A673 (cell line): ENCODE measurements around the gene GSG1L. TPM values are rescaled to one million over a fixed set of nuclear protein-coding genes. Genes with fewer than 3 reads are reported as not detected.

Source experiments
- BruUV-seq: library from RNA; stranded (reverse); fragments of 400-500 nt; replicated peaks from 2 replicates; lab custom pipeline; 2021; lab: Mats Ljungman, UMichigan
- CTCF ChIA-PET: fragments of 300-600 bp; sonication (Branson Sonifier 250); formaldehyde crosslinking; loops from one replicate; lab custom pipeline; 2022; ENCODE audit warnings: antibody characterized with exemption; lab: Charles Lee
- POLR2A ChIA-PET: fragments of 300-600 bp; sonication (Branson Sonifier 250); formaldehyde crosslinking; loops from one replicate; lab custom pipeline; 2022; ENCODE audit warnings: antibody characterized with exemption; ENCODE audit not compliant: low non-redundant PET; lab: Charles Lee
- DNase-seq: peaks from one replicate; pipeline ENCODE4 v3.0.0-alpha.2; 2015; ENCODE audit warnings: low spot score
- H3K27ac ChIP-seq: fragments of 200-600 bp; sonication (generic); 2 replicates; pipeline ENCODE4 v1.5.1; 2016; ENCODE audit warnings: mixed run types, low read depth, mild to moderate bottlenecking, mixed read lengths, antibody characterized with exemption, low read length; ENCODE audit not compliant: poor library complexity, severe bottlenecking
- H3K27me3 ChIP-seq: fragments of 200-600 bp; sonication (generic); replicated peaks from 2 replicates; pipeline ENCODE4 v1.6.1; 2017; ENCODE audit warnings: mixed run types, low read depth, mild to moderate bottlenecking, mixed read lengths, antibody characterized with exemption, low read length; ENCODE audit not compliant: insufficient read depth, poor library complexity
- H3K36me3 ChIP-seq: fragments of 200-600 bp; sonication (generic); 2 replicates; pipeline ENCODE4 v1.6.1; 2016; ENCODE audit warnings: mixed run types, mild to moderate bottlenecking, mixed read lengths, antibody characterized with exemption, low read length; ENCODE audit not compliant: insufficient read depth, poor library complexity, severe bottlenecking
- H3K4me1 ChIP-seq: fragments of 200-600 bp; sonication (generic); 2 replicates; pipeline ENCODE4 v1.6.1; 2017; ENCODE audit warnings: mixed run types, mild to moderate bottlenecking, mixed read lengths, antibody characterized with exemption, low read length; ENCODE audit not compliant: insufficient read depth, poor library complexity, severe bottlenecking
- H3K4me3 ChIP-seq: fragments of 200-600 bp; sonication (generic); 2 replicates; pipeline ENCODE4 v1.5.1; 2016; ENCODE audit warnings: low read depth, mixed run types, mild to moderate bottlenecking, mixed read lengths, low read length; ENCODE audit not compliant: poor library complexity, severe bottlenecking
- H3K9me3 ChIP-seq: fragments of 200-600 bp; sonication (generic); 2 replicates; pipeline ENCODE4 v1.6.1; 2016; ENCODE audit warnings: mixed run types, low read depth, mild to moderate bottlenecking, mixed read lengths, antibody characterized with exemption, low read length; ENCODE audit not compliant: poor library complexity, severe bottlenecking
- CTCF ChIP-seq: fragments of 300-800, 200-600 bp; sonication (generic); conservative IDR thresholded peaks from 2 replicates; pipeline ENCODE4 v1.5.1; 2017; ENCODE audit warnings: low read depth, mild to moderate bottlenecking, antibody characterized with exemption, low read length, moderate library complexity, mixed read lengths
- EZH2 ChIP-seq: fragments of 200-600 bp; sonication (generic); IDR thresholded peaks from 2 replicates; pipeline ENCODE4 v1.6.1; 2017; ENCODE audit warnings: borderline replicate concordance, low read depth, mild to moderate bottlenecking, mixed read lengths, antibody characterized with exemption, low read length; ENCODE audit not compliant: poor library complexity, severe bottlenecking
- intact Hi-C: fragments of 100-400 bp; cut with micrococcal nuclease; formaldehyde crosslinking; loops from one replicate; pipeline ENCODE4 v1.10.0; 2022; ENCODE audit not compliant: unreplicated experiment
- total RNA-seq: library from RNA; stranded (reverse); gene quantifications from 2 replicates; pipeline ENCODE4 v1.2.3, GENCODE V29; 2021

Gene GSG1L
- total RNA-seq, 1 experiment from 2014 or later = not detected

- ChIA-PET CTCF (no interaction called here), POLR2A (no interaction called here)
- no TSS peak for BruUV-seq
- intact Hi-C loops = no loop called here
- H3K4me3 ChIP-seq = no peak overlapping the region
- TF ChIP-seq EZH2 = no peak
- TF ChIP-seq CTCF = no peak
- no peaks in the 10 kb centered on the region for H3K9me3 ChIP-seq
- no peaks in the 10 kb centered on the region for H3K4me1 ChIP-seq
- H3K27me3 ChIP-seq = no peaks in the 10 kb centered on the region
- H3K27ac ChIP-seq = no peak overlapping the region
- no peak for DNase-seq
- no peaks in the 10 kb centered on the region for H3K36me3 ChIP-seq
Observed at GRCh38 chr16:28039493-28039892, 24.0 kb downstream of the GSG1L start.

GRCh38 chr16:28038409-28038808, 25.1 kb downstream of the GSG1L start:
- Histone ChIP-seq H3K27ac (no peak overlapping the region), H3K36me3 (no peaks in the 10 kb centered on the region), H3K9me3 (no peaks in the 10 kb centered on the region), H3K27me3 (peaks cover 2% of the 10 kb centered on the region), H3K4me3 (no peak overlapping the region), H3K4me1 (no peaks in the 10 kb centered on the region)
- CTCF ChIA-PET = no interaction called here
- BruUV-seq = no TSS peak
- intact Hi-C loops = no loop called here
- DNase-seq = no peak
- POLR2A ChIA-PET = no interaction called here
- TF ChIP-seq CTCF (no peak), EZH2 (no peak)

- H3K9me3 ChIP-seq = no peaks in the 10 kb centered on the region
- H3K4me1 ChIP-seq = no peaks in the 10 kb centered on the region
- H3K4me3 ChIP-seq = no peak overlapping the region
- ChIA-PET CTCF (no interaction called here), POLR2A (no interaction called here)
- no peak for DNase-seq
- H3K27ac ChIP-seq = no peak overlapping the region
- H3K27me3 ChIP-seq = peaks cover 22% of the 10 kb centered on the region
- intact Hi-C loops = no loop called here
- BruUV-seq = no TSS peak
- no peak for TF ChIP-seq EZH2
- TF ChIP-seq CTCF = no peak
- H3K36me3 ChIP-seq = no peaks in the 10 kb centered on the region
Observed at GRCh38 chr16:28035866-28036393, 27.6 kb downstream of the GSG1L start.
